Measurements from ENCODE around the gene CALD1.

GRCh38 chr7:134928554-134928953, 149.1 kb downstream of the CALD1 start:
- TF ChIP-seq CTCF (IDR thresholded peaks at IDR 0.05) (no peak), POLR2A (IDR thresholded peaks at IDR 0.05) (no peak)
